GM12878 (cell line): ENCODE measurements around the gene TBRG1. TPM values are rescaled to one million over a fixed set of nuclear protein-coding genes. Genes with fewer than 3 reads are reported as not detected.

Experiments used
- ATAC-seq: fragments of 200-7000 bp; cut with Tn5 transposase; 3 replicates; pipeline ENCODE4 v1.9.1; 2020; ENCODE audit warnings: mild to moderate bottlenecking, moderate library complexity
- BruUV-seq: library from RNA; stranded (reverse); fragments of 400-500 nt; replicated peaks from 2 replicates; lab custom pipeline; 2021; lab: Mats Ljungman, UMichigan
- CTCF ChIA-PET: fragments of 300-600 bp; sonication (Branson Sonifier 250); formaldehyde crosslinking; extraction: SDS; loops from one replicate; lab custom pipeline; 2021; ENCODE audit warnings: inconsistent platforms; lab: Yijun Ruan, JAX
- POLR2A ChIA-PET: fragments of 350-600 bp; formaldehyde crosslinking; extraction: SDS; loops from one replicate; lab custom pipeline; 2021; ENCODE audit warnings: inconsistent platforms; lab: Charles Lee
- RAD21 ChIA-PET: fragments of 300-600 bp; sonication (Branson Sonifier 250); formaldehyde crosslinking; loops from one replicate; lab custom pipeline; 2023; ENCODE audit warnings: antibody characterized with exemption; ENCODE audit not compliant: unreplicated experiment; lab: Charles Lee
- SMC1A ChIA-PET: fragments of 300-600 bp; sonication (Branson Sonifier 250); formaldehyde crosslinking; loops from one replicate; lab custom pipeline; 2023; ENCODE audit not compliant: unreplicated experiment, uncharacterized antibody; lab: Charles Lee
- DNase-seq: peaks from one replicate; pipeline ENCODE4 v3.0.0-alpha.2; 2011; ENCODE audit warnings: low read depth, low spot score
- FAIRE-seq: peaks from 3 replicates; lab custom pipeline; 2011; peaks lifted over from hg19 to GRCh38; lab: Jason Lieb, UNC
- H2AFZ ChIP-seq: 2 replicates; pipeline ENCODE4 v1.6.0; 2011; ENCODE audit warnings: low read depth, low read length, control low read depth; ENCODE audit not compliant: control insufficient read depth
- H3K27ac ChIP-seq: 2 replicates; pipeline ENCODE4 v1.5.1; 2011; ENCODE audit warnings: control low read depth; ENCODE audit not compliant: control insufficient read depth, insufficient read depth
- H3K27me3 ChIP-seq, 2 experiments: replicated peaks in 1 of 2; 2 replicates each; pipeline versions ENCODE4 v1.6.0 to v1.6.1; 2011; ENCODE audit warnings: low read length in 1 of 2; ENCODE audit not compliant: control insufficient read depth in 2 of 2, insufficient read depth in 2 of 2
- H3K36me3 ChIP-seq, 2 experiments: 2 replicates each; pipeline ENCODE4 v1.5.1; 2011; ENCODE audit warnings: low read length in 1 of 2; ENCODE audit not compliant: control insufficient read depth in 2 of 2, insufficient read depth in 2 of 2
- H3K4me1 ChIP-seq: 2 replicates; pipeline ENCODE4 v1.6.1; 2011; ENCODE audit warnings: mild to moderate bottlenecking, low read length, moderate library complexity, mixed read lengths; ENCODE audit not compliant: control insufficient read depth, insufficient read depth
- H3K4me2 ChIP-seq: 2 replicates; pipeline ENCODE4 v1.6.0; 2011; ENCODE audit warnings: control low read depth; ENCODE audit not compliant: control insufficient read depth, insufficient read depth
- H3K4me3 ChIP-seq: fragments of 200-600 bp; sonication (generic); 2 replicates; pipeline ENCODE4 v1.5.1; 2016
- H3K79me2 ChIP-seq: 2 replicates; pipeline ENCODE4 v1.6.0; 2011; ENCODE audit warnings: low read length; ENCODE audit not compliant: control insufficient read depth, insufficient read depth
- H3K9ac ChIP-seq: 2 replicates; pipeline ENCODE4 v1.8.0; 2011; ENCODE audit warnings: low read length, control low read depth, mixed read lengths; ENCODE audit not compliant: control insufficient read depth, insufficient read depth
- H3K9me3 ChIP-seq: replicated peaks from 3 replicates; pipeline ENCODE4 v1.5.1; 2011; ENCODE audit warnings: mild to moderate bottlenecking, low read length; ENCODE audit not compliant: control insufficient read depth, insufficient read depth
- H4K20me1 ChIP-seq: 2 replicates; pipeline ENCODE4 v1.6.0; 2011; ENCODE audit not compliant: control insufficient read depth, insufficient read depth
- ASH2L ChIP-seq: fragments of 300-600, 200-600 bp; sonication (generic); IDR thresholded peaks from 2 replicates; pipeline ENCODE4 v1.6.1; 2017; ENCODE audit warnings: low read depth, mild to moderate bottlenecking, borderline replicate concordance
- BCLAF1 ChIP-seq: fragments of 450-650 bp; IDR thresholded peaks from 2 replicates; pipeline ENCODE4 v1.6.1; 2017; ENCODE audit warnings: antibody characterized with exemption, mild to moderate bottlenecking, moderate library complexity
- CBX3 ChIP-seq: fragments of 200-600 bp; sonication (generic); IDR thresholded peaks from 2 replicates; pipeline ENCODE4 v1.6.1; 2016; ENCODE audit warnings: low read depth, borderline replicate concordance
- DPF2 ChIP-seq: fragments of 450-650 bp; IDR thresholded peaks from 2 replicates; pipeline ENCODE4 v1.6.1; 2017; ENCODE audit warnings: mild to moderate bottlenecking
- EED ChIP-seq: sonication (generic); IDR thresholded peaks from 2 replicates; pipeline ENCODE4 v1.6.1; 2016; ENCODE audit warnings: antibody characterized with exemption, low read depth
- ESRRA ChIP-seq: IDR thresholded peaks from 2 replicates; pipeline ENCODE4 v1.6.1; 2012; ENCODE audit warnings: mild to moderate bottlenecking, low read length, improper control_type of control experiment
- EZH2 ChIP-seq: IDR thresholded peaks from 2 replicates; pipeline ENCODE4 v1.6.1; 2012; ENCODE audit warnings: low read depth, mild to moderate bottlenecking, control low read depth, inconsistent platforms, low read length, borderline replicate concordance; ENCODE audit not compliant: control insufficient read depth
- HDGF ChIP-seq: fragments of 450-650 bp; IDR thresholded peaks from 2 replicates; pipeline ENCODE4 v1.6.1; 2016; ENCODE audit warnings: antibody characterized with exemption
- IKZF2 ChIP-seq, 2 experiments: fragments of 450-650 bp; IDR thresholded peaks; 2 replicates each; pipeline ENCODE4 v1.6.1; 2017; ENCODE audit warnings: mild to moderate bottlenecking in 2 of 2, moderate library complexity in 2 of 2
- KLF5 ChIP-seq: fragments of 450-650 bp; IDR thresholded peaks from 2 replicates; pipeline ENCODE4 v1.6.1; 2014; ENCODE audit warnings: mild to moderate bottlenecking; ENCODE audit not compliant: partially characterized antibody
- SMAD1 ChIP-seq: fragments of 450-650 bp; IDR thresholded peaks from 2 replicates; pipeline ENCODE4 v1.6.1; 2018; ENCODE audit warnings: mild to moderate bottlenecking, low read depth; ENCODE audit not compliant: partially characterized antibody
- WRNIP1 ChIP-seq: IDR thresholded peaks from 2 replicates; pipeline ENCODE4 v1.6.1; 2011; ENCODE audit warnings: low read depth, low read length, improper control_type of control experiment, borderline replicate concordance
- WGBS: methylation state at CpG from one replicate; pipeline ENCODE4 v1.1.6; 2016; ENCODE audit warnings: low lambda C conversion rate; ENCODE audit not compliant: insufficient replicate concordance, insufficient coverage; ENCODE audit errors: missing lambda C conversion rate; 5-methylcytosine and 5-hydroxymethylcytosine counted together
- in situ Hi-C: fragments of 300-500 bp; cut with MboI; formaldehyde crosslinking; loops from 9 replicates; pipeline ENCODE4 v1.14.3; 2018; ENCODE audit warnings: mixed read lengths
- intact Hi-C: fragments of 100-400 bp; cut with micrococcal nuclease; formaldehyde crosslinking; loops from one replicate; pipeline ENCODE4 v1.14.2; 2022; ENCODE audit not compliant: unreplicated experiment
- polyA plus RNA-seq, 11 experiments: library from polyadenylated mRNA; depleted of rRNA in 4 of 11; unstranded in 6 of 11; stranded (reverse) in 5 of 11; fragments of >200 nt; fragmentation: Nextera tagmentation in 4 of 11; fragmentation: Illumina TruSeq in 1 of 11; extraction: Ambion mirVana in 4 of 11; extraction: Trizol in 1 of 11; gene quantifications; 1 replicate in 1 of 11; 2 replicates in 10 of 11; pipeline versions ENCODE4 v1.2.1 to v1.2.3, GENCODE V29; 2011 to 2016; ENCODE audit warnings: inconsistent platforms in 2 of 11, missing spikeins in 2 of 11, low read depth in 1 of 11
- total RNA-seq, 4 experiments: library from RNA; depleted of rRNA in 3 of 4; stranded (reverse); fragments of >200 nt in 3 of 4; fragmentation: Illumina TruSeq in 1 of 4; extraction: Trizol in 1 of 4; gene quantifications; 2 replicates each; pipeline versions ENCODE4 v1.2.1 to v1.2.3, GENCODE V29; 2013 to 2021
- TF ChIP-seq, protein P1 (sequence below): IDR thresholded peaks from 2 replicates; pipeline ENCODE4 v1.6.1; 2011; ENCODE audit warnings: low read depth, mild to moderate bottlenecking, low read length, moderate library complexity, borderline replicate concordance; ENCODE audit errors: extremely low read depth
- TF ChIP-seq, protein P2 (sequence below): IDR thresholded peaks from 2 replicates; pipeline ENCODE4 v1.6.1; 2012; ENCODE audit warnings: mild to moderate bottlenecking, low read depth, low read length

The TBRG1 gene
- total and polyA plus RNA-seq, 10 of the 15 experiments (the other 5 are each of a cell fraction or from before 2014, with no cell fraction given): 12.3 to 46.6 (median 26.2) TPM

GRCh38 chr11:124583781-124584180 lies 38.9 kb upstream of the TBRG1 start:
- SMC1A ChIA-PET: interaction anchor here (0.9 kb wide), 1 partner anchor 253 kb away, joined by 3 read pairs; no protein-coding TSS in a partner anchor
- TF ChIP-seq EED (no peak), SMAD1 (no peak), IKZF2 (IDR thresholded peaks at IDR 0.05) (no peak), WRNIP1 (no peak), KLF5 (no peak), BCLAF1 (no peak), ESRRA (no peak), CBX3 (no peak), HDGF (no peak), DPF2 (no peak), ASH2L (no peak), EZH2 (no peak)
- TF ChIP-seq, protein P1, sequence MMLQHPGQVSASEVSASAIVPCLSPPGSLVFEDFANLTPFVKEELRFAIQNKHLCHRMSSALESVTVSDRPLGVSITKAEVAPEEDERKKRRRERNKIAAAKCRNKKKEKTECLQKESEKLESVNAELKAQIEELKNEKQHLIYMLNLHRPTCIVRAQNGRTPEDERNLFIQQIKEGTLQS: no peak
- TF ChIP-seq, protein P2, sequence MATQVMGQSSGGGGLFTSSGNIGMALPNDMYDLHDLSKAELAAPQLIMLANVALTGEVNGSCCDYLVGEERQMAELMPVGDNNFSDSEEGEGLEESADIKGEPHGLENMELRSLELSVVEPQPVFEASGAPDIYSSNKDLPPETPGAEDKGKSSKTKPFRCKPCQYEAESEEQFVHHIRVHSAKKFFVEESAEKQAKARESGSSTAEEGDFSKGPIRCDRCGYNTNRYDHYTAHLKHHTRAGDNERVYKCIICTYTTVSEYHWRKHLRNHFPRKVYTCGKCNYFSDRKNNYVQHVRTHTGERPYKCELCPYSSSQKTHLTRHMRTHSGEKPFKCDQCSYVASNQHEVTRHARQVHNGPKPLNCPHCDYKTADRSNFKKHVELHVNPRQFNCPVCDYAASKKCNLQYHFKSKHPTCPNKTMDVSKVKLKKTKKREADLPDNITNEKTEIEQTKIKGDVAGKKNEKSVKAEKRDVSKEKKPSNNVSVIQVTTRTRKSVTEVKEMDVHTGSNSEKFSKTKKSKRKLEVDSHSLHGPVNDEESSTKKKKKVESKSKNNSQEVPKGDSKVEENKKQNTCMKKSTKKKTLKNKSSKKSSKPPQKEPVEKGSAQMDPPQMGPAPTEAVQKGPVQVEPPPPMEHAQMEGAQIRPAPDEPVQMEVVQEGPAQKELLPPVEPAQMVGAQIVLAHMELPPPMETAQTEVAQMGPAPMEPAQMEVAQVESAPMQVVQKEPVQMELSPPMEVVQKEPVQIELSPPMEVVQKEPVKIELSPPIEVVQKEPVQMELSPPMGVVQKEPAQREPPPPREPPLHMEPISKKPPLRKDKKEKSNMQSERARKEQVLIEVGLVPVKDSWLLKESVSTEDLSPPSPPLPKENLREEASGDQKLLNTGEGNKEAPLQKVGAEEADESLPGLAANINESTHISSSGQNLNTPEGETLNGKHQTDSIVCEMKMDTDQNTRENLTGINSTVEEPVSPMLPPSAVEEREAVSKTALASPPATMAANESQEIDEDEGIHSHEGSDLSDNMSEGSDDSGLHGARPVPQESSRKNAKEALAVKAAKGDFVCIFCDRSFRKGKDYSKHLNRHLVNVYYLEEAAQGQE: no peak

More at GRCh38 chr11:124583781-124584180, 38.9 kb upstream of the TBRG1 start:
- H4K20me1 ChIP-seq: no peaks in the 10 kb centered on the region
- no peak for FAIRE-seq
- H3K9me3 ChIP-seq: no peaks in the 10 kb centered on the region
- ChIA-PET POLR2A (no interaction called here), RAD21 (interaction anchor here (1.3 kb wide), 1 partner anchor 165 kb away, joined by 3 read pairs; no protein-coding TSS in a partner anchor), CTCF (interaction anchor here (1.0 to 2.8 kb wide), 7 partner anchors 11 to 515 kb away, joined by 3 to 32 read pairs (median 5); no protein-coding TSS in a partner anchor)
- H3K79me2 ChIP-seq: no peaks in the 10 kb centered on the region
- intact Hi-C loops (no loop called here), in situ Hi-C loops (loop anchor here (10.0 kb wide), 1 partner anchor 509 kb away; no protein-coding TSS in a partner anchor)
- no peaks in the 10 kb centered on the region; a peak in 1 of 4 replicates for H3K27me3 ChIP-seq
- H3K27ac ChIP-seq: no peak overlapping the region
- no peaks in the 10 kb centered on the region for H3K36me3 ChIP-seq
- 62% methylated on average over 8 of the region's 8 CpGs for WGBS
- ATAC-seq: no peak
- BruUV-seq: no TSS peak
- no peak overlapping the region for H3K4me3 ChIP-seq
- H3K9ac ChIP-seq: no peak overlapping the region
- no peaks in the 10 kb centered on the region for H3K4me1 ChIP-seq
- no peak overlapping the region for H3K4me2 ChIP-seq
- H2AFZ ChIP-seq: no peak overlapping the region
- DNase-seq: no peak
